Limb (tissue), 2 donors: ENCODE data around the gene NMD3.
"Not testable (repeated sequence)": the region's sequence is repeated elsewhere in the genome, so short reads cannot be mapped to it uniquely, and the experiment has no call there.

Source experiments
- DNase-seq, 2 donors: peaks; one replicate each; pipeline ENCODE4 v3.0.0-alpha.2; 2016; ENCODE audit errors: extremely low spot score in 2 of 2

The NMD3 gene

GRCh38 chr3:161275919-161276318 is 54.8 kb downstream of the NMD3 start:
- DNase-seq = no peak

- not testable (repeated sequence) for DNase-seq
Measured at GRCh38 chr3:161282387-161282786, 61.3 kb downstream of the NMD3 start.

GRCh38 chr3:161284989-161285388 is 63.9 kb downstream of the NMD3 start:
- no peak for DNase-seq

GRCh38 chr3:161289174-161289573 is 68.1 kb downstream of the NMD3 start:
- DNase-seq = no peak

GRCh38 chr3:161291191-161291901 is 70.2 kb downstream of the NMD3 start:
- DNase-seq = no peak

- DNase-seq = no peak
Measured at GRCh38 chr3:161293381-161293780, 72.3 kb downstream of the NMD3 start.

GRCh38 chr3:161295325-161295724 is 74.2 kb downstream of the NMD3 start:
- DNase-seq = no peak

GRCh38 chr3:161296814-161297213 is 75.7 kb downstream of the NMD3 start:
- no peak for DNase-seq
